T-helper 2 cell treated with Interferon-gamma antibody and Interleukin-4, amounts not matched to agents 5 μg/mL and 100 μg/mL, for 36 hours (primary cell): ENCODE data around the gene TM9SF3.
A peak's percentile ranks its signal among the peaks of the same experiment; 100 is the strongest.

Experiments
- DNase-seq: peaks from one replicate; pipeline ENCODE4 v3.0.0; 2021; ENCODE audit warnings: low spot score
- H3K27ac Mint-ChIP-seq: one replicate; pipeline ENCODE4 v1.8.0; 2021; ENCODE audit warnings: mild to moderate bottlenecking, mixed read lengths
- H3K27me3 Mint-ChIP-seq: one replicate; pipeline ENCODE4 v1.8.0; 2021; ENCODE audit warnings: low read depth, mixed read lengths
- H3K36me3 Mint-ChIP-seq: one replicate; pipeline ENCODE4 v1.8.0; 2021; ENCODE audit warnings: low read depth, mixed read lengths
- H3K4me1 Mint-ChIP-seq: one replicate; pipeline ENCODE4 v1.8.0; 2021; ENCODE audit warnings: low read depth, mixed read lengths
- H3K4me3 Mint-ChIP-seq: one replicate; pipeline ENCODE4 v1.8.0; 2022; ENCODE audit warnings: mild to moderate bottlenecking, moderate library complexity, mixed read lengths
- H3K9me3 Mint-ChIP-seq: one replicate; pipeline ENCODE4 v1.8.0; 2021; ENCODE audit warnings: mixed read lengths

Gene TM9SF3

GRCh38 chr10:96478355-96478754 lies 108.5 kb downstream of the TM9SF3 start:
- H3K27ac Mint-ChIP-seq = no peak overlapping the region
- no peaks in the 10 kb centered on the region for H3K36me3 Mint-ChIP-seq
- H3K4me3 Mint-ChIP-seq = no peak overlapping the region
- H3K4me1 Mint-ChIP-seq = no peaks in the 10 kb centered on the region
- DNase-seq = no peak
- H3K27me3 Mint-ChIP-seq = peaks cover 6% of the 10 kb centered on the region
- no peaks in the 10 kb centered on the region for H3K9me3 Mint-ChIP-seq

GRCh38 chr10:96473866-96474265 lies 112.9 kb downstream of the TM9SF3 start:
- H3K27me3 Mint-ChIP-seq = peaks cover 9% of the 10 kb centered on the region
- H3K9me3 Mint-ChIP-seq = no peaks in the 10 kb centered on the region
- peaks cover 2% of the 10 kb centered on the region for H3K4me1 Mint-ChIP-seq
- no peak overlapping the region for H3K27ac Mint-ChIP-seq
- H3K36me3 Mint-ChIP-seq = no peaks in the 10 kb centered on the region
- DNase-seq = no peak
- H3K4me3 Mint-ChIP-seq = no peak overlapping the region

GRCh38 chr10:96470116-96470743 lies 116.6 kb downstream of the TM9SF3 start:
- peak; percentile 5 for DNase-seq
- Mint-ChIP-seq H3K4me1 (peaks cover 2% of the 10 kb centered on the region), H3K4me3 (no peak overlapping the region), H3K9me3 (no peaks in the 10 kb centered on the region), H3K27ac (no peak overlapping the region), H3K27me3 (peaks cover 14% of the 10 kb centered on the region), H3K36me3 (no peaks in the 10 kb centered on the region)

GRCh38 chr10:96468845-96469244 lies 118.0 kb downstream of the TM9SF3 start:
- H3K4me1 Mint-ChIP-seq = peaks cover 2% of the 10 kb centered on the region
- H3K36me3 Mint-ChIP-seq = no peaks in the 10 kb centered on the region
- no peak for DNase-seq
- no peak overlapping the region for H3K27ac Mint-ChIP-seq
- H3K27me3 Mint-ChIP-seq = peaks cover 14% of the 10 kb centered on the region
- no peaks in the 10 kb centered on the region for H3K9me3 Mint-ChIP-seq
- no peak overlapping the region for H3K4me3 Mint-ChIP-seq
